ENCODE results near the gene RABGGTB. TPM values are rescaled to one million over a fixed set of nuclear protein-coding genes. Genes with fewer than 3 reads are reported as not detected.

Gene RABGGTB
- total RNA-seq, 1 experiment from 2014 or later = 139 TPM

DNA sequence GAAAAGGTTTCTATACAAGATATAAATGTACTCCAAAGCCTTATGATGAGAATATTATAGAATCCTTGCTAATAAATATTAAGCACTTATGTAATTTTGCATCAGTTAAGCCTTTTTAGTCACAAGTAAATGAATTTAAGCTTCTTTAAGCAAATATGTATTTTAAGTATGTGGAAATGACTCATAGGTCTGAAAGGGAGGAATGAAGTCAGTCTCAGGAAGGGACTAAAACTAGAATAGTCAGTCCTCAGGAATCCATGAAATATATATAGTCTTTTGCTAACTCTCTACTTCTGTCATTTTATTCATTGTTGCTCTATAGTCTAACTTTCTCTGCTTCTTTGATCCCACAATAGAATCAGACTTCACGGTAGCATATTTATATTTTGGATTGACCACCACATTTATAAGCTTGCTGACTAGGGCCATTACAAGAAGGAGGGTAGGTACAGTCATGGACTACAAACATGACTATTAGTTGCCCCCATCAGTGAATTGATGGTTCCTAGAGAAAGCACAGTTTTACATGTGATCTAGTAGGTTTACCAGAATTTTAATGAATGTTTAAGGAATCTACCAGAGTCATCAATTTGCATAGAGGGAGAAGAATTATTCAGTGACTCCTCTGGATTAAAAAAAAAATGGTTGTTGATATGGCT is 20.2 kb upstream of the RABGGTB start:
- no peaks in the 10 kb centered on the region for H3K36me3 Mint-ChIP-seq

More for the DNA sequence above, 20.2 kb upstream of the RABGGTB start:
- Mint-ChIP-seq H3K4me3 (no peak overlapping the region), H3K27me3 (ENCODE audit: low read depth) (no peaks in the 10 kb centered on the region), H3K27ac (no peak overlapping the region), H3K4me1 (peaks cover 9% of the 10 kb centered on the region), H3K9me3 (no peaks in the 10 kb centered on the region)
- TF ChIP-seq ESRRA (CRISPR knock-in tag; IDR thresholded peaks at IDR 0.05; ENCODE audit: borderline replicate concordance) = no peak
- no peak for TF ChIP-seq JUN (CRISPR knock-in tag; IDR thresholded peaks at IDR 0.05)
- no peak for TF ChIP-seq ZBTB21 (CRISPR knock-in tag; IDR thresholded peaks at IDR 0.05; ENCODE audit: borderline replicate concordance)
- TF ChIP-seq NR1H2 (CRISPR knock-in tag; IDR thresholded peaks at IDR 0.05) = no peak
- TF ChIP-seq, protein P1, sequence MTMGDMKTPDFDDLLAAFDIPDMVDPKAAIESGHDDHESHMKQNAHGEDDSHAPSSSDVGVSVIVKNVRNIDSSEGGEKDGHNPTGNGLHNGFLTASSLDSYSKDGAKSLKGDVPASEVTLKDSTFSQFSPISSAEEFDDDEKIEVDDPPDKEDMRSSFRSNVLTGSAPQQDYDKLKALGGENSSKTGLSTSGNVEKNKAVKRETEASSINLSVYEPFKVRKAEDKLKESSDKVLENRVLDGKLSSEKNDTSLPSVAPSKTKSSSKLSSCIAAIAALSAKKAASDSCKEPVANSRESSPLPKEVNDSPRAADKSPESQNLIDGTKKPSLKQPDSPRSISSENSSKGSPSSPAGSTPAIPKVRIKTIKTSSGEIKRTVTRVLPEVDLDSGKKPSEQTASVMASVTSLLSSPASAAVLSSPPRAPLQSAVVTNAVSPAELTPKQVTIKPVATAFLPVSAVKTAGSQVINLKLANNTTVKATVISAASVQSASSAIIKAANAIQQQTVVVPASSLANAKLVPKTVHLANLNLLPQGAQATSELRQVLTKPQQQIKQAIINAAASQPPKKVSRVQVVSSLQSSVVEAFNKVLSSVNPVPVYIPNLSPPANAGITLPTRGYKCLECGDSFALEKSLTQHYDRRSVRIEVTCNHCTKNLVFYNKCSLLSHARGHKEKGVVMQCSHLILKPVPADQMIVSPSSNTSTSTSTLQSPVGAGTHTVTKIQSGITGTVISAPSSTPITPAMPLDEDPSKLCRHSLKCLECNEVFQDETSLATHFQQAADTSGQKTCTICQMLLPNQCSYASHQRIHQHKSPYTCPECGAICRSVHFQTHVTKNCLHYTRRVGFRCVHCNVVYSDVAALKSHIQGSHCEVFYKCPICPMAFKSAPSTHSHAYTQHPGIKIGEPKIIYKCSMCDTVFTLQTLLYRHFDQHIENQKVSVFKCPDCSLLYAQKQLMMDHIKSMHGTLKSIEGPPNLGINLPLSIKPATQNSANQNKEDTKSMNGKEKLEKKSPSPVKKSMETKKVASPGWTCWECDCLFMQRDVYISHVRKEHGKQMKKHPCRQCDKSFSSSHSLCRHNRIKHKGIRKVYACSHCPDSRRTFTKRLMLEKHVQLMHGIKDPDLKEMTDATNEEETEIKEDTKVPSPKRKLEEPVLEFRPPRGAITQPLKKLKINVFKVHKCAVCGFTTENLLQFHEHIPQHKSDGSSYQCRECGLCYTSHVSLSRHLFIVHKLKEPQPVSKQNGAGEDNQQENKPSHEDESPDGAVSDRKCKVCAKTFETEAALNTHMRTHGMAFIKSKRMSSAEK (CRISPR knock-in tag; IDR thresholded peaks at IDR 0.05; ENCODE audit: borderline replicate concordance) = no peak
- TF ChIP-seq, protein P2, sequence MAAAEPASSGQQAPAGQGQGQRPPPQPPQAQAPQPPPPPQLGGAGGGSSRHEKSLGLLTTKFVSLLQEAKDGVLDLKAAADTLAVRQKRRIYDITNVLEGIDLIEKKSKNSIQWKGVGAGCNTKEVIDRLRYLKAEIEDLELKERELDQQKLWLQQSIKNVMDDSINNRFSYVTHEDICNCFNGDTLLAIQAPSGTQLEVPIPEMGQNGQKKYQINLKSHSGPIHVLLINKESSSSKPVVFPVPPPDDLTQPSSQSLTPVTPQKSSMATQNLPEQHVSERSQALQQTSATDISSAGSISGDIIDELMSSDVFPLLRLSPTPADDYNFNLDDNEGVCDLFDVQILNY (CRISPR knock-in tag; IDR thresholded peaks at IDR 0.05) = no peak
- no peak for TF ChIP-seq ETV6 (CRISPR knock-in tag; IDR thresholded peaks at IDR 0.05)
- TF ChIP-seq, protein P3, sequence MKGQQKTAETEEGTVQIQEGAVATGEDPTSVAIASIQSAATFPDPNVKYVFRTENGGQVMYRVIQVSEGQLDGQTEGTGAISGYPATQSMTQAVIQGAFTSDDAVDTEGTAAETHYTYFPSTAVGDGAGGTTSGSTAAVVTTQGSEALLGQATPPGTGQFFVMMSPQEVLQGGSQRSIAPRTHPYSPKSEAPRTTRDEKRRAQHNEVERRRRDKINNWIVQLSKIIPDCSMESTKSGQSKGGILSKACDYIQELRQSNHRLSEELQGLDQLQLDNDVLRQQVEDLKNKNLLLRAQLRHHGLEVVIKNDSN (CRISPR knock-in tag; IDR thresholded peaks at IDR 0.05) = no peak
- TF ChIP-seq CREB1 (CRISPR knock-in tag; IDR thresholded peaks at IDR 0.05) = no peak
- TF ChIP-seq, protein P4, sequence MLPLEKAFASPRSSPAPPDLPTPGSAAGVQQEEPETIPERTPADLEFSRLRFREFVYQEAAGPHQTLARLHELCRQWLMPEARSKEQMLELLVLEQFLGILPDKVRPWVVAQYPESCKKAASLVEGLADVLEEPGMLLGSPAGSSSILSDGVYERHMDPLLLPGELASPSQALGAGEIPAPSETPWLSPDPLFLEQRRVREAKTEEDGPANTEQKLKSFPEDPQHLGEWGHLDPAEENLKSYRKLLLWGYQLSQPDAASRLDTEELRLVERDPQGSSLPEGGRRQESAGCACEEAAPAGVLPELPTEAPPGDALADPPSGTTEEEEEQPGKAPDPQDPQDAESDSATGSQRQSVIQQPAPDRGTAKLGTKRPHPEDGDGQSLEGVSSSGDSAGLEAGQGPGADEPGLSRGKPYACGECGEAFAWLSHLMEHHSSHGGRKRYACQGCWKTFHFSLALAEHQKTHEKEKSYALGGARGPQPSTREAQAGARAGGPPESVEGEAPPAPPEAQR (CRISPR knock-in tag; IDR thresholded peaks at IDR 0.05) = no peak
- no peak for TF ChIP-seq ZNF423 (CRISPR knock-in tag; IDR thresholded peaks at IDR 0.05)
- TF ChIP-seq, protein P5, sequence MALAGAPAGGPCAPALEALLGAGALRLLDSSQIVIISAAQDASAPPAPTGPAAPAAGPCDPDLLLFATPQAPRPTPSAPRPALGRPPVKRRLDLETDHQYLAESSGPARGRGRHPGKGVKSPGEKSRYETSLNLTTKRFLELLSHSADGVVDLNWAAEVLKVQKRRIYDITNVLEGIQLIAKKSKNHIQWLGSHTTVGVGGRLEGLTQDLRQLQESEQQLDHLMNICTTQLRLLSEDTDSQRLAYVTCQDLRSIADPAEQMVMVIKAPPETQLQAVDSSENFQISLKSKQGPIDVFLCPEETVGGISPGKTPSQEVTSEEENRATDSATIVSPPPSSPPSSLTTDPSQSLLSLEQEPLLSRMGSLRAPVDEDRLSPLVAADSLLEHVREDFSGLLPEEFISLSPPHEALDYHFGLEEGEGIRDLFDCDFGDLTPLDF (CRISPR knock-in tag; IDR thresholded peaks at IDR 0.05) = no peak
- TF ChIP-seq, protein P6, sequence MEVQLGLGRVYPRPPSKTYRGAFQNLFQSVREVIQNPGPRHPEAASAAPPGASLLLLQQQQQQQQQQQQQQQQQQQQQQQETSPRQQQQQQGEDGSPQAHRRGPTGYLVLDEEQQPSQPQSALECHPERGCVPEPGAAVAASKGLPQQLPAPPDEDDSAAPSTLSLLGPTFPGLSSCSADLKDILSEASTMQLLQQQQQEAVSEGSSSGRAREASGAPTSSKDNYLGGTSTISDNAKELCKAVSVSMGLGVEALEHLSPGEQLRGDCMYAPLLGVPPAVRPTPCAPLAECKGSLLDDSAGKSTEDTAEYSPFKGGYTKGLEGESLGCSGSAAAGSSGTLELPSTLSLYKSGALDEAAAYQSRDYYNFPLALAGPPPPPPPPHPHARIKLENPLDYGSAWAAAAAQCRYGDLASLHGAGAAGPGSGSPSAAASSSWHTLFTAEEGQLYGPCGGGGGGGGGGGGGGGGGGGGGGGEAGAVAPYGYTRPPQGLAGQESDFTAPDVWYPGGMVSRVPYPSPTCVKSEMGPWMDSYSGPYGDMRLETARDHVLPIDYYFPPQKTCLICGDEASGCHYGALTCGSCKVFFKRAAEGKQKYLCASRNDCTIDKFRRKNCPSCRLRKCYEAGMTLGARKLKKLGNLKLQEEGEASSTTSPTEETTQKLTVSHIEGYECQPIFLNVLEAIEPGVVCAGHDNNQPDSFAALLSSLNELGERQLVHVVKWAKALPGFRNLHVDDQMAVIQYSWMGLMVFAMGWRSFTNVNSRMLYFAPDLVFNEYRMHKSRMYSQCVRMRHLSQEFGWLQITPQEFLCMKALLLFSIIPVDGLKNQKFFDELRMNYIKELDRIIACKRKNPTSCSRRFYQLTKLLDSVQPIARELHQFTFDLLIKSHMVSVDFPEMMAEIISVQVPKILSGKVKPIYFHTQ (CRISPR knock-in tag; IDR thresholded peaks at IDR 0.05) = no peak
- no peak for TF ChIP-seq CBFB (CRISPR knock-in tag; IDR thresholded peaks at IDR 0.05; ENCODE audit: low read depth)
- TF ChIP-seq ATF1 (CRISPR knock-in tag; IDR thresholded peaks at IDR 0.05) = no peak
- ATAC-seq (no peak), DNase-seq (ENCODE audit: low spot score) (no peak)
- POLR2A ChIA-PET = interaction anchor here (0.6 kb wide), 1 partner anchor 424 kb away, joined by 3 read pairs; no protein-coding TSS in a partner anchor
- CTCF ChIA-PET = interaction anchor here (0.6 kb wide), 1 partner anchor 70 kb away, joined by 4 read pairs; no protein-coding TSS in a partner anchor

Data from WTC11 (cell line).